Measurements from ENCODE around the gene SCGB1C1. TPM values are rescaled to one million over a fixed set of nuclear protein-coding genes. Genes with fewer than 3 reads are reported as not detected.
"Not testable (repeated sequence)": the region's sequence is repeated elsewhere in the genome, so short reads cannot be mapped to it uniquely, and the experiment has no call there.

Gene SCGB1C1
- total RNA-seq (2014; rRNA removed; shearing (Covaris generic)): not detected in 2 replicates

DNA sequence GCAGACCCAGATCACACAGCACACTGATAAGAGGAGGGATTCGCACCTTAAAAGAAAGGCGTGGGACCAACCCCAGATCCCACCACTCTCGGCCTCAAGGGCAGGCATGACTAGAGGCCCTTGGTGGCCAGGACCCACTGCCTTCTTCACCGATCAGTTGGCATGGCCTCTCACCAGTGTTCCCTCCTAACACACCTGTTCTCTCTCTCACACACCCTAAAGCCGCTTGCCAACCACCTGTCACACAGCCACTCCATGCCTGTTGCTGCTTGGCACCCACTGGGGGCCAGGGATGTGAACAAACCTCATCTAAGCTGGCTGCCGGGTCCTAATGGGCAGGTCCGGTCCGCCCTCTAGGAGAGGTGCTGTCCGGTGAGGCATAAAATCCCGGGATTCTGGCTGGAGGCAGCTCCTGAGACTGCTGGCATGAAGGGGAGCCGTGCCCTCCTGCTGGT, at the start of gene SCGB1C1:
SCGB1C1 (plus strand) TSS at position 405 of the 455 bp plus-strand sequence; CDS start at position 427, 22 bp downstream.
- DNase-seq (ENCODE audit: low spot score): not testable (repeated sequence)

DNA sequence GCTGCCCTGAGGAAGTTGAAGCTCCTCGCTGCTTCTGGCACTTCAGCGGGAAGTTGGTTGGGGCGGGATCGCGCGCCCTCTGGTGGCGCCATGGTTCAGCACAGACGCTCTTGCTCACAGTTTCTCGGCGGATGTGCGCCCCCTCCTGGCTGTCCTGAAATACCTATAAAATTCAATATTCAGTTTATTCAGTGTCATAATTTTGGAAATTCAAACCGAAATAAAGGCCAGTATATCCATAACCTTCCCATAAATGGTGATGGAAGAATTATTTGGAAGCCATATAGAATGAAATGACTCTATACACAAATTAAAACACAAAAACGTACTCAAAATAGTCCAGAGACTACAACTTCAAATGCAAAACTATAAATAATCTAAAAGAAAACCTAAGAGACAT, 12.6 kb upstream of the SCGB1C1 start:
- DNase-seq (ENCODE audit: low spot score): not testable (repeated sequence)

GRCh38 chr11:189200-189783, 3.6 kb upstream of the SCGB1C1 start:
- DNase-seq (ENCODE audit: low spot score): not testable (repeated sequence)

DNA sequence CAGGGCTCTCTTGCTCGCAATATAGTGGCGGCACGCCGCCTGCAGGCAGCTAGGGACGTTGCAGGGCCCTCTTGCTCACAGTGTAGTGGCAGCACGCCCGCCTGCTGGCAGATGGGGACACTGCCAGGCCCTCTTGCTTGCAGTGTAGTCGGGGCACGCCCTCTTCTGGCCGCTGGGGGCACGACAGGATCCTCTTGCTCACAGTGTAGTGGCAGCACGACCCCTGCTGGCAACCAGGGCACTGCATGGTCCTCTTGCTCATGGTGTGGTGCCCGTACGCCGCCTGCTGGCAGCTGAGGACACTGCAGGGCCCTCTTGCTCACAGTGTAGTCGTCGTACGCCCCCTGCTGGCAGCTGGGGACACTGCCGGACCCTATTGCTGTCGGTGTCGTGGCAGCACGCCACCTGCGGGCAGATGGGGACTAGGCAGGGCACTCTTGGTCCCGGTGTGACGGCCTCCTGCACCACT, 3.0 kb upstream of the SCGB1C1 start:
- not testable (repeated sequence) for DNase-seq (ENCODE audit: low spot score)

GRCh38 chr11:190546-190945, 2.3 kb upstream of the SCGB1C1 start:
- not testable (repeated sequence) for DNase-seq (ENCODE audit: low spot score)

DNA sequence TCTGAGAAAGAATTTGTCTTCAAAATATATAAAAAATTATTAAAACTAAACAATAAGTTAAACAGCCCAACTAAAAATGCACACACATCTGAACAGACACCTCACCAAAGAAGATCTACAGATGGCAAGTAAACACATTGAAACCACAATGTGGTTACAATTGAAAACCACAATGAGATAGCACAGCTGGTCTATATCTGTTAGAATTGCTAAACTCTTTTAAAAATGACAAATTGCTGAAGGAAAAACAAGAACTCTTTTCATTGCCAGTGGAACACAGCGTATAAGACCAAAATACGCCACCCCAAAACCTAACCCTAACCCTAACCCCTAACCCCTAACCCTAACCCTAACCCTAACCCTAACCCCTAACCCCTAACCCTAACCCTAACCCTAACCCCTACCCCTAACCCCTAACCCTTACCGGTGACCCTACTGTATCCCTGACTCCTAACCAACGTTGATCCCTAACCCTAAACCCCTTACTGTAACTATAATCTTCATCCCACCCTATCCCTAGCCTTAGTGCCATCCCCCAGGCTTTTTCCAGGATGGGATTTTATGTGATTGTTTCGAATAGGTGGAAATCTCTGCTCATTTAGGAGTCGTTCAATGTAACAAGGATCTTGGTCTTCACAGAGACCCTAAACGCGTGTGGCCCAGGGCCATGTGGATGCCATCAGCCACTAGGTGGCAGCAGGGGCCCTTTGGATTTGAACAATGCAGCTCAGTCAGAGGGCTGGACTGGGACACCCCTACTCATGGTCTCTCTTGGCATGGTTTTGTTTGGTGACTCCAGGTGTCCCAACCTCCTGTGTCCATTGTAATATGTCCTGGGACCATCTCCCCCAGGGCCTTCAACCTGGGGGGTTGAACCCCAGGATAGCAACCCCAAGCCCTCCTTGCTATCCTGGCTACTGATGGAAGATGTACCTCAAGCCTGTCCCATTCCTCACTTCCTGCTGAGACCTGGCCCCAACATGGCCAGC, 1.1 kb upstream of the SCGB1C1 start:
- not testable (repeated sequence) for DNase-seq (ENCODE audit: low spot score)

- not testable (repeated sequence) for DNase-seq (ENCODE audit: low spot score)
Measured at GRCh38 chr11:193481-193880, 603 bp downstream of the SCGB1C1 start.

DNA sequence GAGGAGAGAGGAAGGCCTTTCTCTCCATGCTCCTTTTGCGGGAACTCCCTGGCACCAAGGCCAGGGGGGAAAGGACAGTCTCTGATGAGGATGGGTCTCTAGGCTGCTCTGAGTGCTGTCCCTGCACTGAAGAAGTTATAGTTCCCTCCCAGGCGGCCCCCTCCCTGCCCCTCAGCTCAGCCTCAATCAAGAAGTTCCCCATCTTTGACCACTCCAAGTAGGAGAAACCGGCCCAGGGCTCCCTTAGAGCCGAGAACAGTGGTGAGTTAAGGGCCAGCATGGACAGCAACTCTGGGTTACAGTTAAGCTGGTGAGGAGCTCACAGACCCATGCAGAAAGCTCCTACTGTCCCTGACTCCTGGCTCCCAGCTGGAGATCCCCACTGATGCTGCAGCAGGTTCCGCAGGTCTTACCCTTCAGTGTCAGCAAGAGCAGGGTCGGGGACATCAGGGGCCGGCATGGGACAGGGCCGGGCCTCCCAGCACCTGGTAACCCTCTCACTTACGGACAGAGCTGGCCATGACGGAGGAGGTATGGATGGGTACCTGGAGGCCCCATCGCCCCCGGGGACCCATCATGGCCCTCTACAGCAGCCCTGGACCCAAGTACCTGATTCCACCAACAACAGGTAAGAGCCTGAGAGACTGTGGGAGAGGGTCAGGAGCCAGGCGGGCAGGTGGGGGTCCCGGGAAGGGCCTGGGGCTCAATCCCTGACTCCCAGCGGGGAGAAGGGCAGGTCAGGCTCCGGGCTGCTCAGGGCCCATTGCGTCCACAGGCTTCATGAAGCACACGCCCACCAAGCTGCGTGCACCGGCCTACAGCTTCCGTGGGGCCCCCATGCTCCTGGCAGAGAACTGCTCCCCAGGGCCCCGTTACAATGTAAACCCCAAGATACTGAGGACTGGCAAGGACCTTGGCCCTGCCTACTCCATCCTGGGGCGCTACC, 4.2 kb downstream of the SCGB1C1 start:
- no peak for DNase-seq (ENCODE audit: low spot score)

DNA sequence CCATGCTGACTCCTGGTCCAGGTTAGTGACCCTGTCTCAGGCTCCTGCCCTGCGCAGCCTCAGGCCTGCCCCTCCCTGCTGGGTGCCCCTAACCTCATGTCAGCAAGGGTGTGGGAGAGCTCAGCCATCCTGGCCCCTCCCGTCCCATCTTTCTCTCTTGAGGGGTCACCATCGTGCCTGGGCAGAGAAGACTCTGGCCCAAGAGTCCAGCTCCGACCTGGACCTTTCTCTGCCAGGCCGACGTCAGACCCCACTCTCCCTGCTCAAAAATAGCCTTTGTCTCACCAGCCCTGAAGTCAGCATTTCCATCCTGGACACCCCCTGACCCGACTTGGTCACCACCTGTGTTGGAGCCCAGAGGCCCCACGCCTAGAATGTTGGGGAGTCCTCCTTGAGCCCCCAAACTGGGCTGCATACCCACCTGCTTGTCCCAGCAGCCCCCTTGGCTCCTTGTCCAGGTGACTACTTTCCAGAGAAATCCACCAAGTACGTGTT, 4.9 kb downstream of the SCGB1C1 start:
- DNase-seq (ENCODE audit: low spot score): no peak

DNA sequence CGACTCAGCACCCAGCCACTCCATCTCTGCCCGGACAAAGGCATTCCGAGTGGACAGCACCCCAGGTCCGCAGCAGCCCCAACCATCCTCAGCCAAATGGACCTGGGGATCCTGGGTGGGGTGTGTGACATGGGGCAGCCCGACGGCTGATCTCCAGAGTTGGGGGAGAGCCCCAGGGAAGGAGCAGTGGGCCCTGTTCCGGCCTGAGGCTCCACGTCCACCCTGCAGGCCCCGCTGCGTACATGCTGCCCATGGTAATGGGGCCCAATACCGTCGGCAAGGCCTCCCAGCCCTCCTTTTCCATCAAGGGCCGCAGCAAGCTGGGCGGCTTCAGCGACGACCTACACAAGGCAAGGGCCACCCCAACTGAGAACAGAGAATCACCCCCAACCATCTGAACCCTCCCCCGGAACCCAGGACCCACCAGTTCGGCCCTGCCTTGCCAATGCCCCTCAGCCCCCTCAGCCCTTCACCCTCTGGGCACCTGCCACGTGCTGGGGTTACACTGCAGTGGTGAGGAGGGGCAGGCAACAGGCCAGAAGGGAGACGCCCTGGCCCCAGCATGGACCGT, 5.4 kb downstream of the SCGB1C1 start:
- no peak for DNase-seq (ENCODE audit: low spot score)

GRCh38 chr11:199004-199581, 6.2 kb downstream of the SCGB1C1 start:
- no peak for DNase-seq (ENCODE audit: low spot score)

DNA sequence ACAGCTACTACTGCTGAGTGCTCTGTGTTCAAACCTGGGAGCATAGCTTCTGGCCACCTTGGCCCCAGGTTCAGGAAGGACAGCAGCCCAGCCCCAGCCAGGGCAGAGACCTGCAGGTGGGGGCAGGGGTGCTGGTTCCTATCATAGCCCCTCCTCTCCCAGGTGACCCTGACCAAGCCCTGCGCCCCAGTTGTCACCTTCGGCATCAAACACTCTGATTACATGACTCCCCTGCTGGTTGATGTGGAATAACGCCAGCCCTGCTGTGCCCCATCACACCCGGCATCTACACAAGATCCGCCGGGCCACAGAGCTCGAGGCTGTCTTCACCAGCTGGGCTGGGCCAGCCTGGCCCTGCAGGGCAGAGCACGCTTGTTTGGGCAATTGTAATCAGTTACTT, 6.9 kb downstream of the SCGB1C1 start:
- DNase-seq (ENCODE audit: low spot score): no peak

DNA sequence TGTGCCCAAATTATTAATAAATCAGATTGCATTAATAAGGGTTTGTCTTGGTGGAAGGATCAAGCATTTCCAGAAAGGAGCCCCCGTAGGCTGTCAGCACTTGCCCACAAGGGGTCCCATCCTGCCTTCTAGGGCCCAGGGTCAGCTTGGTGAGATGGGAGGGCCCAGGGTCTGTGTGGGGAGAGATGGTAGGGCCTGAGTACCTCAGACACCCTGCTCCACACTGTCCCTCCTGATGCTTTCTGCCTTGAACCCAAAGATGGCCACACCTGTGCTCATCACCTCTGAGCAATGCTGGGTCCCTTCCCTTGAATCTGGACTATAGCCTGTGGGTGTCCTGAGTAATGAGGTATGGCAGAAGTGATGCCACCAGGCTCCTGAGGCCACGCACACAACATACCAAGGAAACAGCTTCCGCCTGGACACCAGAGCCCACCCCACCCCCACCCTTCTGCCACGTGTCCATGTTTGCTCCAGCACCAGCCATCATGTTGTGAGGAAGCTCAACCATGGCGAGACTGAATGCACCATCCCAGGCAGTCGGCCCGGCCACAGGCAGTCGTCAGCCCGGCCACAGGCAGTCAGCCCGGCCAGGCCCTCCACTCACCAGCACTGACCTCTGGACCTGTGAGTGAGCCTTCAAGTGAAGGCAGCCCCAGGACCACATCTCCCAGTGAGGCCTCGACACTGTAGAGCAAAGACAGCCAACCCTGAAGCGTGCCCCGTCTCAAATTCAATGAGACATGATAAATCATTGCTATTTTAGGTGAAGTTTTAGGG, 7.5 kb downstream of the SCGB1C1 start:
- DNase-seq (ENCODE audit: low spot score): no peak

DNA sequence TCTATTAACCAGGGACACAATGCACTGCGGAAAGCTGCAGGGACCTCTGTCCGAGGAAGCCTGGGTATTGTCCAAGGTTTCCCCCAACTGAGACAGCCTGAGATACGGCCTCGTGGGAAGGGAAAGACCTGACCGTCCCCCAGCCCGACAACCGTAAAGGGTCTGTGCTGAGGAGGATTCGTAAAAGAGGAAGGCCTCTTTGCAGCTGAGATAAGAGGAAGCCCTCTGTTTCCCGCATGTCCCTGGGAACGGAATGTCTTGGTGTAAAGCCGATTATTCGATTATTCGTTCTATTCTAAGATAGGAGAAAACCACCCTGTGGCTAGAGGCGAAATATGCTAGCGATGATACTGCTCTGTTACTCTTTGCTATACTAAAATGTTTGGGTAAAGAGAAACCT, 9.1 kb downstream of the SCGB1C1 start:
- DNase-seq (ENCODE audit: low spot score): no peak

DNA sequence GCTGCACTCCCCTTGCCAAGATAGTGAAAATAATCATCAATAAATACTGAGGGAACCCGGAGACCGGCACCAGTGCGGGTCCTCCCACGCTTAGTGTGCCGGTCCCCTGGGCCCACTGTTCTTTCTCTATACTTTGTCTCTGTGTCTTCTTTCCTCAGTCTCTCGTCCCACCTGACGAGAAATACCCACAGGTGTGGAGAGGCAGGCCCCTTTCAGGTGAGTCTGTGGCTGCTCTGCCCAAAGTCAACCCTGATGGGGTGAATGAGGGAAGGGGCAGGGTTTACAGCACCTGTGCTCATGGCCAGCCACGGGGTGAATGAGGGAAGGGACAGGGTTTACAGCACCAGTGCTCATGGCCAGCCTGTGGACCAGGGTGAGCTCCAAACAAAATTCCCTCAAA, 9.6 kb downstream of the SCGB1C1 start:
- DNase-seq (ENCODE audit: low spot score): no peak

- DNase-seq (ENCODE audit: low spot score): no peak
Measured at GRCh38 chr11:203056-203944, 10.4 kb downstream of the SCGB1C1 start.

GRCh38 chr11:203945-204586, 11.2 kb downstream of the SCGB1C1 start:
- no peak for DNase-seq (ENCODE audit: low spot score)

GRCh38 chr11:204587-205109, 11.8 kb downstream of the SCGB1C1 start:
- no peak for DNase-seq (ENCODE audit: low spot score)
